Measurements from ENCODE around the gene CNBP. TPM values are rescaled to one million over a fixed set of nuclear protein-coding genes. Genes with fewer than 3 reads are reported as not detected.
A peak's percentile ranks its signal among the peaks of the same experiment; 100 is the strongest.

CNBP gene
- total and polyA plus RNA-seq, 12 donors = 324 to 594 (median 478) TPM

GRCh38 chr3:129181819-129182218, 1.9 kb downstream of the CNBP start:
- Histone ChIP-seq H3K27me3 (no peaks in the 10 kb centered on the region), H3K4me1 (peaks cover 11 to 82% (median 72%) of the 10 kb centered on the region in 9 donors), H3K9me3 (no peaks in the 10 kb centered on the region), H3K36me3 (peaks cover 0 to 45% (median 7%) of the 10 kb centered on the region in 9 donors), H3K4me3 (peak overlapping the region; percentile 75 to 97 (median 92)), H3K27ac (peak overlapping the region in 8 of 10 donors; percentile 94 to 100 (median 100))
- WGBS, 2 donors = 10 to 13% methylated on average over 3 of the region's 3 CpGs
- intact Hi-C loops (cut with DNase I) = loop anchor here in 8 of 10 donors (1.0 to 10.0 kb wide), 5 partner anchors 21 to 65 kb away; partner anchors contain the start of genes COPG1 (in 7 of the 8) and ISY1 (in 1 of the 8)
- ATAC-seq (no peak), DNase-seq (no peak)
- TF ChIP-seq CTCF (IDR thresholded peaks at IDR 0.05) = no peak

DNA sequence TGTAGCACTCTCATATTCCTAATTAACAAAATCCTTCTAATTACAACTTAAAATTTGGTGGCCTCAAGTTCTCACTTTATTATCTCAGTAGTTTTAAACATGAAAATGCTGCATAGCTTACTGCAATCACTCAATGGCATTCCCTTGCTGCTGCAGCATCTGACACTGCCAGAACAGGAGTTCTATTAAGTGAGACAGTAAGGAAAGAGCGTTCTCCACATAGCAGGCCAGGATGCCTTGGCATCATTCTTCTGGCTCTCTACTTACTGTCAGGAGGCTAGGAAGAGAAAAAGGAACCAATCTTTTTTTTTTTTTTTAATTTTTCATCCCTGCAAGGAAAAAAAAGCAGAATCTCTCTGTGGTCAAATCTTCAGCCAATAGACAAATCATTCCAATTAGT, 3.2 kb downstream of the CNBP start:
- Histone ChIP-seq H3K27me3 (no peaks in the 10 kb centered on the region), H3K9me3 (no peaks in the 10 kb centered on the region), H3K4me3 (peak overlapping the region in 8 of 10 donors; percentile 83 to 97 (median 92)), H3K27ac (peak overlapping the region in 9 of 10 donors; percentile 21 to 100 (median 100)), H3K4me1 (peaks cover 19 to 85% (median 80%) of the 10 kb centered on the region in 9 donors), H3K36me3 (peaks cover 0 to 53% (median 7%) of the 10 kb centered on the region in 9 donors)
- intact Hi-C loops (cut with DNase I) = loop anchor here in 7 of 10 donors (5.0 to 10.0 kb wide), 3 partner anchors 47 to 67 kb away; partner anchors contain the start of gene COPG1 (in 7 of the 7)
- 16 to 18% methylated on average over 1 of the region's 1 CpG for WGBS, 2 donors
- TF ChIP-seq CTCF (IDR thresholded peaks at IDR 0.05) = no peak
- DNase-seq = no peak
- no peak for ATAC-seq

DNA sequence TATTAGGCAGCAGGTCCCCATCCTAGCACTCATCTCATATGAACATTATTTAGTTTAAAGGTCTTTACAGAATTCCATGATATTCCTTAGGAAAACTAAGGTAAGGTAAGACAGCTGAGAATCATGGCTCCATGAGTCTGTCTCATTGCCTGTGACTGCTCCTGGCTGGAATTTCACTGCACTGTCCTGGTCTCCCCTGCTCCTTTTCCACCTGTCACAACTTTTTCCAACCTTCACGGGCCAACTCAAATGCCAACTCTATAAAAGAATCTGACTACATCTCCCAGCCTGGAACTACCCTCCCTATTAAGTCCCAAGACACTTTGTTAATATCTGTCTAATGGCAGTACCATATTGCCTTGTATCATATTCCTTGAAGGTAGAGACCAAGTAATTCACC, 7.6 kb downstream of the CNBP start:
- Histone ChIP-seq H3K4me3 (no peak overlapping the region), H3K4me1 (peaks cover 31 to 98% (median 91%) of the 10 kb centered on the region in 9 donors), H3K9me3 (no peaks in the 10 kb centered on the region), H3K36me3 (peaks cover 0 to 87% (median 10%) of the 10 kb centered on the region in 9 donors), H3K27me3 (no peaks in the 10 kb centered on the region), H3K27ac (peak overlapping the region in 5 of 10 donors; percentile 9 to 100 (median 19))
- TF ChIP-seq CTCF (IDR thresholded peaks at IDR 0.05) = no peak
- peak in 5 of 8 donors; percentile 14 to 54 (median 23) for ATAC-seq
- 33 to 45% methylated on average over 1 of the region's 1 CpG for WGBS, 2 donors
- DNase-seq = no peak
- intact Hi-C loops (cut with DNase I) = loop anchor here in 1 of 10 donors (5.0 kb wide), 1 partner anchor 71 kb away; the partner anchor contains the start of gene COPG1

DNA sequence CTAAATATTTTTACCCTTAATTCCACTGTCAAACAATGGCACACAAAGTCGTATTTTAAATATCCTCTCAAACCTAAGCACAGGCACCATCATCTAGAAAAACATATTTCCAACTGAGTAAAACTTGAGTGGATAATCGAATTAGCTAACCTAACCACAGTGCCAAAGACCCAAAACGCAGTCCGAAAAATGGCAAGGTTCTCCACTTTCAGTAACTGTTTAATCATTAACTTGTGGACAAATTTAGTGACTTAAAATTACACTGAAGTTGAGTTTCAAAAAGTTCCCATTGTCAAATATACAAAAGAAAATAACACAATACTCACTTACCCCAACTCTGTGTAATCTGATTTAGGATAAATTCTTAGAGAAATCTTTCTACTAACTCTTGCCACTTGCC, 10.0 kb downstream of the CNBP start:
- TF ChIP-seq CTCF (IDR thresholded peaks at IDR 0.05) = no peak
- ATAC-seq (no peak), DNase-seq (no peak)
- intact Hi-C loops (cut with DNase I) = no loop called here
- Histone ChIP-seq H3K27ac (peak overlapping the region in 8 of 10 donors; percentile 22 to 100 (median 68)), H3K36me3 (peaks cover 0 to 87% (median 26%) of the 10 kb centered on the region in 9 donors), H3K9me3 (no peaks in the 10 kb centered on the region), H3K27me3 (no peaks in the 10 kb centered on the region), H3K4me1 (peaks cover 24 to 89% (median 68%) of the 10 kb centered on the region in 9 donors), H3K4me3 (peak overlapping the region in 7 of 10 donors; percentile 2 to 39 (median 20))
- 30 to 44% methylated on average over 4 of the region's 4 CpGs for WGBS, 2 donors

Data from heart right ventricle (tissue), 16 donors.